GM21447 (cell line): Measurements from ENCODE around the gene C22orf31.

Source experiments
- ATAC-seq: cut with Tn5 transposase; IDR thresholded peaks from one replicate; pipeline ENCODE4 v1.9.1; 2021; ENCODE audit not compliant: unreplicated experiment

The C22orf31 gene

DNA sequence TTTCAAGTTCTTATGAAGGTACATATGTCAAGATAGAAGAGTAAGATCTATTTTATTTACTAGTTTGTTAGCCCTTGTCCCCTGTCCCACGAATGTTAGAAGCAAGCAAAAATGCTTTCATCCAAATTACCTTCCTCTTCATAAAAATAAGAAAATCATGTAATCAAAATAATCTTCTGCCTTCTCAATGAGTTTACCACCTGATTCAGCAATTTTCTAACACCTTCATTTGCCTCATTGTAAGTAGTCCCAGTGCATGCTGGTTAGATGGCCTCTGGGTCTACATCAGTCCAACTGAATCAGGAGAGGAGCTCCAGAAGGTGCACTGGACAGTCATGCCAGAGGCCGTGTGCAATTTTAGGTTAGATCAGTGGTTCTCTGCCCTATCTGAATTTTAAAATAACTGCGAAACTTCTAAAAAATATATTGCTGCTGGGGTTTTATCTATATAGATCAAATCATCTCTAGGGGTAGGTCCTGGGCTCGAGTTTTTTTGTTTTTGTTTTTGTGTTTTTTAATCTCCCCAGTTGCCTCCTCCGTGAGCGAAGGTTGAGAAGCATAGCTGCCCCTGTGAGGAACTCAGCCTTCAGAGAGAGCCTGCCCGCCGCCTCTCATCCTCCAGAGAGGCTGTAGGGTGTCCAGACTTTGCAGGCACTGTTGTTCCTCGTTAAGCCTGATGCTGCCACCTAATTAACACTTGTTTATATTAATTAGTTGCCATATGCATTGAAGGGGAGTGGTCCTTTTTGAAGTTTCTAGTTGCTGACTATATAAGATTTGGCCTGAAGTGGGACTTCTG, 32.2 kb downstream of the C22orf31 start:
- ATAC-seq, result no peak

DNA sequence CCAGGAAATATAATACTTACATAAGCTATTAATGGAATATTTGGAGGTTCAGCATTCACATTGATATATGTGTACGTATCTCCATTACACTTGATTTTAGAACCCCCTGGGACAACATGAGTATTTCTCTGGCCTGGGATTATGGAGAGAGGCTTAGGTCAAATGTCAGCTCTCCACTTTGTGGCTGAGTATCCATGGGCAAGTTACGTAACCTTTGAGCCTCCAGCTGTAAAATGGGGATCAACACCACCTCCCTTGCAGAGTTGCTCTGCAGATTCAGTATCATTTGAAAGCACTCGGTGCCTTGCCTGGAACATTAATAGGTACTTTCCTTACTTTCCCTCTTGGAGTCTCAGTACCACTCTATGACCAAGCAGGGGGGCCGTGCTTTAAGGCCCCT, 33.2 kb downstream of the C22orf31 start:
- no peak for ATAC-seq

DNA sequence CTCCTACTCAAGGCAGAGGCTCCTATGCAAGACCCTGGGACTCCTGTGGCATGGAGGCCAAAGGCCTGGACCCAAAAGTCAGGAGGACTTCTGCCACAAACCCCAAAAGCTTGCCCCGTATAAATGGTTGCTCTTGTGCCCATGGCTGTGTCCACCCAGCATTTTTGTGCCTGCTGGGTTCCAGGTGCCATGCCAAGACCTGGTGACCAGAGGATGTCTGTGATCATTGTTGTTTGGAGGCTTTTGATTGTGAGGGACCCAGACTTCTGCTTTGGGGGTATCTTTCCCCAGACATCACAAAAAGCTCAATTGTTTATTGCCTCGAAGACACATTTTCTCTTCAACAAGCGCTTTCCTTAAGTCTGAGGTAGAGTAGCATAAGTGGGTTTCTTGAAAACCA, 35.1 kb downstream of the C22orf31 start:
- no peak for ATAC-seq

DNA sequence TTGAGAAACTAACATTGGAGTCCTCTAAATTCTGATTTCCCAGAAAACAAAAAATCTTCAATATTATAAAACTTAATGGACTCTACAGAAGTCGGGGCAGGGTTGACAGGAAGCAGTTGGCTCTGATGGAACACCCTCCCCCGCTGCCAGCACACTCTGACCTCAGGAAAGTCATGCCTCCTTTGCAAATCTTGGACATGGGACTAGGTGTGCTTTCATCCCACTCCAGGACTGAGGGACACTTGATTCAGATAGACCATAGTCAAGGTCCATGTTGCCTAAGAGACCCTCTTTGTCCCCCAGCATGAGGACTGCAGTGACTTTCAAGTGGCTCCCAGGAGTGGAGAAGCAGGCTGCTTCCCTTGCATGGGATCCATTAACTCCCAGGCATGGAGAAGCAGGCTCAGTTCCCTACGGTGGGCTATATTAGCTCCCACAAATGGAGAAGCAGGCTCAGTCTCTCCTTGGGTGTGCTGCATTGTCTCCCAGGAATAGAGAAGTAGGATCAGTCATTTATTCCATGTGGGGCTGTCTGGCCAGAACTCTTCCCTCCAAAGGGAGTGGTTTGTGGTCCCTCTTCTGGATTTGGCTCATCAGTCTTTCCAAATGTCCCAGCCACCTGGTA, 38.3 kb downstream of the C22orf31 start:
- no peak for ATAC-seq

DNA sequence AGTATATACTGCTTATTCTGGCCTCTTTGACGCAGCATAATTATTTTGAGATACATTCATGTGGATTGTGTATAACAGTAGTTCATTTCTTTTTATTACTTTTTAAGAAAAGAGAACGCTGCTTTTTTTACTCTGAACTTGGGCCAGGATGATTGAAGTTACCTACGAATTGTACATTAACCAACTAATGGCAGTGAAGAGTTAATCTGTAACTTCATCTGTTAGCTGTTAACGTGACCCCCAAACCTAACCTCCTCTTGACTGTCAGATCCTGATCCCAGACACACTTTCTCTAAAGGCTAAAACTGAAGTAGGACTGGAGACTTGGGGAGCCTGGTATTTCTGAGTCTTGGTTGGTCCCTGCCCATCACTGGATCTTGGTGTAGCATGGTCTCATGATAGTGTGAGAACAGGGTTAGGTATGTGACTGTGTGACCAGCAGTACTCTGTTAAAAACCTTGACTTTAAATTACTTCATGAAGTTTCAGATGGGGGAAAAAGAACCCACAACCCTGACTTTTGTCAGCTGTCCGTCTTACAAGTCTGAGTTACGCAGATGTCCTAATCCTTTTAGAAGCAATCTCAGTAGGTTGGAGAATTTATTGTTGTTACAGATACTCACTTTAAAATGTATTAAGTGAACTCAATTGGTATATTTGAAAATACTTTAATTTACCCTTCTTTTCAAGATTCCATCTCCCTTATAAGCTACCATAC, 39.4 kb downstream of the C22orf31 start:
- no peak for ATAC-seq

DNA sequence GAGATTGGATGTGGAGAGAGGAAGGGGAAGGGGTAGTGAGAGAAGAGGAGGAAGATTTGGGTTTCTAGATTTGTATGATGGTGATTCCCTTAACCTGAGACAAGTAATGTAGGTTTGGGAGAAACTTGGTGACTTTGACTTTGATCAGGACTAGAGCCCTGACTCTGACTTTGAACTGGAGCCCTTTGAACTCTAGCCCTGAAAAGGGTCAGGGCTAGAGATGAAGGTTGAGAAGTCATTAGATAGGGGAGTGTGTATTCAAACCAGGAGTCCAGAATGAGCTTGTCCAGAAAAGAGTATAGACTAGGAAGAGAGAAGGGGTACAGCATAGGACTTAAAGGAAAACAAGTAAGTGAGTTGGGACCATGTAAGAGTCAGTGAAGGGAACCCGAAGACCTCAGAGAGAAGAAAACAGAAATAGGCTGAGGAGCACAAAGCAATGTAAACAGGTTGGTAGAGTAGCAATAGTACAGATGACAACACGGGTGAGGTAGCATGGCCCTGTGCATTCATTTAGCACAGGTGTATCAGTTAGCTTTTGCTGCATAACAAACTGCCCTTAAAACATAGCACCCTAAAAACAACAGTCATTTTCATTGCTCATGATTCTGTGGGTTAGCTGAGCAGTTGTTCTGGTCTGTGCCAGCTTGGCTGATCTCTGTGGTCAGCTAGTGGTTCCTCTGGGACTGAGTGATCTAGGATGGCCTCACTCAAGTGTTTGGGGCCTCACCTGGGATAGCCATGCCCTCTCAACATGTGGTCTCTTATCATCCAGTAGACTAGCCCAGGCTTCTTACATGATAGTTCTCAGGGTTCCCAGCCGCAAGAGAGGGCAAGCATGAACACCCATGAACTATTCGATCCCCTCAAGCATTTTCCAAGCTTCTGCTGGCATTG, 43.1 kb downstream of the C22orf31 start:
- no peak for ATAC-seq

DNA sequence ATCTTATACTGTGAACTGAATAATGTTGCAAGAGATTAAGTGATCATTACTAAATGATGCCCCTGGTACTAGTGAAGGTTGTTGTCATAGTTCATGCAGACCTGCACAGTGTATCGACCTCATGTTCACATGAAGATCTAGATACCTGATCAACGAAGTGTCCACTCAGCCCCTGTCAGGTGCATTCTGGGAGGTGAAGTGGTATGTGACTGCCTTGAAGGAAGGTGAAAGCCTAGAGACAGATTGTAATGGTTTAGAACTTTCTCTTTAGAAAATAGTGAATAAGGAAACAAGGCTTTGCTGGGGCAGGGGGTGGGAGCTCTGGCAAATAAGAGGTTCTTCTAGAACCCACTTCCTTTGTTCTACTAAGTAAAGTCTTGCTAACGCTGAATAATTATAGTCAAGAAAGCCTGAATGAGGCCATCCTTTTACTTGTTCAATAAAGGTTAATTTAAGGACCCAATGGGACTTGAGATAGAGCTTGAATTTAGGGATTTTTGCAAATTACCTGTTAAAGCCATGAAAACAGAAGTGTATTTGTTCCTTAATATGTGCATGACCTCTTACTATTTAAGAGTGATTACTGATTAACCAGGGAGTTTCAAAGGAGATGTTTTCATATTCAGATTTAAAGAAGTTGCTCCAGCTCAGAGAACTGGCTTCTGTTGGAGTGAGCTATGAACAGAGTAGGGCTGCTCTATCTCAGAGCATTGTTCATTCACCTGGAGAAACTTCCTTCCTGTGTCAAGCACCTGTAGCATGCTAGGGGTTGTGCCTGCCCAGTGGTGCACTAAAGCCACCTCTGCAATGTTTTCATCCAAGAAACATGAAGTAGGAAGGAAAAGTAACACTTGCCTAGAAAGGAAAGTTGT, 45.3 kb downstream of the C22orf31 start:
- no peak for ATAC-seq

DNA sequence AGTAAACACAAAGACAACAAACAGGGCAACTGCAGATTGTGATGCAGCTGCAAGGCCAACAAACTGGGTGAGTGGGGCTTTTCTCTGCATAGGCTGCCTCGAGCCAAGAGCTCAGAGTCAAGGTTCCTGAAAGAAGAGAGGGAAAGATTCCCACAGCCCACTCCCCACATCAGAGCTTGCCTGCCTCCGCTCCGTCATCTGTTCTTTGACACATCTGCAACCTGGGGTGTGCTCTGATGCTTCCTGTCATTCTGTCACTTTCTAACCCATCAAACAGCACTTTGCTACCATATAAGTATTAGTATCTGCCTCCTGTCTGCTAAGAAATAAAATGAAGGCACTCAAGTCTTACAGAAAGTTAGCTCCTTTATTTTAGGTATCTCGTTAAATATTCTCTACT, 46.9 kb downstream of the C22orf31 start:
- ATAC-seq, result no peak

DNA sequence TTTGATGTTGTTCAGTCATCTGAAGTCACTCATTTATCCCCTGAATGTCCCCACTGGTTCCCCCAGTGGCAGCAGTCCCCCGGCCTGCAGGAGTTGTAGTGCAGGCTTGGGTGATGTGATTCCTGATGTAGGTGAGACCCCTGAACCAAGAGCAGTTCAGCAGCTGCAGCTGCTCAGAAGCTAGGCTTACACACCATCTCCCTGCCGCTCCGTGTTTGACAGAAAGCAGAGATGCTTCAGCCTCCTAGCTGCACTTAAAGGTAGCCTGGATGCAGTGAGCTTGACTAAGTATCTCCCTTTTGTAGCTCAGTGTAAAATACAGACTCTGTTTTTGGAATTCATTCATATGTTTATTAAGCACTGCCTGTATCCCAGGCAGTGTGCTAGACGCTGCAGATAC, 47.3 kb downstream of the C22orf31 start:
- ATAC-seq, result no peak

DNA sequence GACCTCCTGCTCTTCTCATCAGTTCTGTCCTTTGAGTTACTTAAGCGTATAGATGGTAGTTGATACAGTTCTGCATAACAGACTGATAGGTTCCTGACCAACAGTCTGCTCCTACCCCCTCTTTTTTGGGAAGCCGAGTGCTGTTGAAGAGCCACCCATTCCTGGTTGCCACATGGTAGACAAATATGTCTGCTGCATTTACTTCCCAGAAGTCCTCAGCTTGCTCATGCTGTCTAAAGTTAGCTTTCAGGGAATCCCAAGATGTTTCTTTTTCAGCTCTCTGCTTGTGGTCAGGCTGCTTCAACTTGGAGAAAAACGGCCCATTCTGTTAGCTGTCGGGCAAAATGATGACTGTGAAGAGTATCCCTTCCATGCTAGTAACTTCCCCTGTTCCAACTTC, 48.7 kb downstream of the C22orf31 start:
- ATAC-seq, result no peak

DNA sequence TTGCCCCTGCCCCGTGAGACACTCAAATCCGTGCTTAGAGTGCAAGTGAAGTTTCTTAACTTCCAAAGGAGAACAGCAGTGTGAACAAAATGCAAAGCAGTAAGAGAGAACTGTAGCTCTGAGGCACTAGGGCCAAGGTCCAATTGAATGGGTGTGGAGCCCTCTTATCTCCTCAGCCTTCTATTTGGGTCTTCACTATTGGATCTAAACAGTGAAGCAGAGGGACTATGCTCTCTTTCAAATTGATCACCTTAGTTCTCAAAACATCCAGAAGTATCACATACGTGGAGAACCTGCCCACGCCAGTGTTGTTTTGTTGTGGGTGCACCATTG, 49.6 kb downstream of the C22orf31 start:
- ATAC-seq, result no peak

DNA sequence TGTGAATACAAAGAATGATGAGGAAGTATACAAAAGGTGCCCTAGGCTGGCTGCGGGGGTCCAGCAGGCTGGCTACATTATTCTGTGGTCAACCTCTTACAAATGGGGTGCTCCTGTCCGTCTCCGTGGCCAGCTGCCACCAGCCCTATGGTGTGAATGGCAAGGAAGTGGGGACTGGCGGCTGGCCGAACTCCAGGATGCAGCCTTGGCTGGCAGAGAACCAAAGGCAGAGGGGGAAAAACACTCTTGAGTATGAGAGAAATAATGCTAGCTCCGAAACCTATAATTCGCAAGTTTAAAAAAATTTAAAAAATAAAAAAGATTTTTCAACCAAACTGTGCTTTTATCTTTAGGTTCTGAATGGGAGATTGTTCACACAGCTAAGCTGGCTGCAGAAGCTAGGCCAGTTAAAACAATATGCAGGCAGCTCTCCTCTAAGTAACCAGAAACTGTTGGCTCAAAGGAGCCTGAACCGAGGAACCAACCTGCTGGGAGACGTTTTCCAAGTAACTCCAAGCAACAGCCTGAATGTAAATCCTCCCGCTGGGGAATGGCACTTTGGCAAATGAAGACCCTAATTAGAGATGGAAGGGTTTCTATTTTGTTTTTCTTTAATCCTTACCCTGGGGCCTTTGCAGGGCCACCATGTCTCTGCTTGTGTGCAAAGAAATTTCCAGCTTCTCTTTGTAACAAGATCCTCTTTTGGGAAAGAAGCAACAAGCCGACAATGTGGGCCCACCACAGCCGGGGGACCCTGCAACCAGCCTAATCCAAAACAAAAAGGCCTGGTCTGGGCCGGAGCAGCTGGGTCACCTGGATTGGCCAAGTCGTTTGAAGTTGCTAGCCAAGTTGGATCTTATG, 50.2 kb downstream of the C22orf31 start:
- no peak for ATAC-seq

DNA sequence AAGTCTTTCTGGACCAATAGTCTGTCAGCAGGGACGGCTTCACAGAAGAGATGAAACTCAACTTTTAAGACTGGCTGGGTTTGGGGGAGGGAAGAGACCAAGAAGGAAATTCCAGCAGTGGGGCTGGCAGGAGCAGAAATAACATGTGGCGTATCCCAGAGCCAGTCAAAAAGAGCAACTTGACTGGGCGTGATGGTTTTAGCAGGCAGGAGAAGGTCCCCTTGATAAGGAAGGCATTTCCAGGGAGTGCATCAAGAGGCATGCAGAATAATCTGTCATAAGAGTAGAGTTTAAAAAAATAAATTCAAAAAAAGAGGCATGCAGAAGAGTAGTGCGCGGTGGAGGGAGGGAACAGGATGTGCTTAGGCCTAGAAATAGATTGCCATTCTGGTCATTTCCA, 52.5 kb downstream of the C22orf31 start:
- ATAC-seq, result no peak
